Endothelial cell of umbilical vein (primary cell): ENCODE results near the gene RXFP3. TPM values are rescaled to one million over a fixed set of nuclear protein-coding genes. Genes with fewer than 3 reads are reported as not detected.

Experiments
- BruUV-seq: library from RNA; stranded (reverse); fragments of 400-500 nt; replicated peaks from 2 replicates; lab custom pipeline; 2021; lab: Mats Ljungman, UMichigan
- CTCF ChIA-PET: fragments of 300-600, 350-600 bp; sonication (Branson Sonifier 250); formaldehyde crosslinking; loops from one replicate; lab custom pipeline; 2021; ENCODE audit warnings: antibody characterized with exemption, inconsistent platforms; lab: Charles Lee
- POLR2A ChIA-PET: fragments of 300-600, 350-600 bp; sonication (Branson Sonifier 250); formaldehyde crosslinking; loops from one replicate; lab custom pipeline; 2021; ENCODE audit warnings: antibody characterized with exemption, inconsistent platforms; lab: Charles Lee
- DNase-seq: peaks from one replicate; pipeline ENCODE4 v3.0.0-alpha.2; 2011; ENCODE audit warnings: low read depth, low spot score
- FAIRE-seq: peaks from 2 replicates; lab custom pipeline; 2011; peaks lifted over from hg19 to GRCh38; lab: Jason Lieb, UNC
- H2AFZ ChIP-seq: 2 replicates; pipeline ENCODE4 v1.6.0; 2012; ENCODE audit warnings: low read depth, low read length, control low read depth, inconsistent platforms
- H3K27ac ChIP-seq: 2 replicates; pipeline ENCODE4 v1.5.1; 2011; ENCODE audit warnings: low read depth, mild to moderate bottlenecking, control low read depth, low read length, moderate library complexity; ENCODE audit not compliant: insufficient read depth
- H3K27me3 ChIP-seq, 2 experiments: 2 replicates each; pipeline versions ENCODE4 v1.6.0 to v1.6.1; 2011; ENCODE audit warnings: low read length in 2 of 2, mixed read lengths in 1 of 2; ENCODE audit not compliant: control insufficient read depth in 2 of 2, insufficient read depth in 2 of 2
- H3K36me3 ChIP-seq, 2 experiments: 2 replicates in 1 of 2; 3 replicates in 1 of 2; pipeline ENCODE4 v1.5.1; 2011; ENCODE audit warnings: low read length in 2 of 2, mild to moderate bottlenecking in 1 of 2, moderate library complexity in 1 of 2; ENCODE audit not compliant: control insufficient read depth in 2 of 2, insufficient read depth in 2 of 2; ENCODE audit errors: extremely low read depth in 1 of 2
- H3K4me1 ChIP-seq: 3 replicates; pipeline ENCODE4 v1.5.1; 2011; ENCODE audit warnings: mild to moderate bottlenecking, low read length; ENCODE audit not compliant: control insufficient read depth, insufficient read depth; ENCODE audit errors: extremely low read depth
- H3K4me2 ChIP-seq: 2 replicates; pipeline ENCODE4 v1.6.1; 2011; ENCODE audit warnings: low read length, control low read depth, mixed read lengths; ENCODE audit not compliant: insufficient read depth
- H3K4me3 ChIP-seq, 3 experiments: fragments of 200-600 bp in 1 of 3; sonication (generic), shearing (Covaris generic) in 1 of 3; replicated peaks in 1 of 3; 2 replicates each; pipeline ENCODE4 v1.5.1; 2011 to 2016; ENCODE audit warnings: control low read depth in 3 of 3, low read length in 3 of 3, mild to moderate bottlenecking in 2 of 3, inconsistent platforms in 1 of 3, low read depth in 1 of 3, moderate library complexity in 1 of 3; ENCODE audit not compliant: insufficient read depth in 1 of 3
- H3K79me2 ChIP-seq: 2 replicates; pipeline ENCODE4 v1.6.0; 2012; ENCODE audit warnings: low read length, inconsistent platforms; ENCODE audit not compliant: control insufficient read depth, insufficient read depth
- H3K9ac ChIP-seq: replicated peaks from 2 replicates; pipeline ENCODE3; 2011; ENCODE audit warnings: low read length, control low read depth; ENCODE audit not compliant: insufficient read depth; ENCODE audit errors: extremely low read depth
- H3K9me1 ChIP-seq: replicated peaks from 3 replicates; pipeline ENCODE4 v1.6.0; 2011; ENCODE audit warnings: mild to moderate bottlenecking, low read length; ENCODE audit not compliant: control insufficient read depth, insufficient read depth; ENCODE audit errors: extremely low read depth
- H3K9me3 ChIP-seq: replicated peaks from 2 replicates; pipeline ENCODE4 v1.5.1; 2012; ENCODE audit warnings: low read length, inconsistent platforms; ENCODE audit not compliant: control insufficient read depth, insufficient read depth
- H4K20me1 ChIP-seq: replicated peaks from 2 replicates; pipeline ENCODE3; 2011; ENCODE audit warnings: mild to moderate bottlenecking, low read length; ENCODE audit not compliant: control insufficient read depth, insufficient read depth; ENCODE audit errors: extremely low read depth
- EZH2 ChIP-seq: IDR thresholded peaks from 2 replicates; pipeline ENCODE4 v1.6.1; 2012; ENCODE audit warnings: borderline replicate concordance, low read depth, mild to moderate bottlenecking, moderate library complexity, low read length, inconsistent platforms; ENCODE audit not compliant: severe bottlenecking
- FOS ChIP-seq: IDR thresholded peaks from 2 replicates; pipeline ENCODE4 v1.6.1; 2011; ENCODE audit warnings: mild to moderate bottlenecking, low read length, moderate library complexity, borderline replicate concordance; ENCODE audit not compliant: insufficient read depth
- GATA2 ChIP-seq: IDR thresholded peaks from 2 replicates; pipeline ENCODE4 v1.7.0; 2011; ENCODE audit warnings: low read depth, mild to moderate bottlenecking, moderate library complexity, mixed read lengths, low read length; ENCODE audit not compliant: insufficient read length, insufficient read depth
- JUN ChIP-seq: IDR thresholded peaks from 2 replicates; pipeline ENCODE4 v1.6.1; 2011; ENCODE audit warnings: borderline replicate concordance, low read depth; ENCODE audit not compliant: insufficient read length, insufficient read depth
- MYC ChIP-seq: IDR thresholded peaks from one replicate; pipeline ENCODE4 v1.6.1; 2011; ENCODE audit warnings: mild to moderate bottlenecking, low read depth, low read length
- POLR2A ChIP-seq: IDR thresholded peaks from 2 replicates; pipeline ENCODE4 v1.6.1; 2012; ENCODE audit warnings: low read depth, mild to moderate bottlenecking, control low read depth, low read length
- POLR2AphosphoS5 ChIP-seq: IDR thresholded peaks from 2 replicates; pipeline ENCODE4 v1.6.1; 2012; ENCODE audit warnings: low read depth, mild to moderate bottlenecking, control low read depth, low read length, moderate library complexity; ENCODE audit not compliant: insufficient read depth
- dilution Hi-C: fragments of 300-500 bp; cut with MboI; formaldehyde crosslinking; loops from one replicate; pipeline ENCODE4 v1.15.0; 2019; ENCODE audit warnings: low sequenced_read_pairs; ENCODE audit not compliant: extremely low pct_ligation_motif_present
- intact Hi-C: fragments of 100-400 bp; cut with micrococcal nuclease; formaldehyde crosslinking; loops from one replicate; pipeline ENCODE4 v1.10.0; 2022
- polyA plus RNA-seq, 4 experiments: library from polyadenylated mRNA; depleted of rRNA in 3 of 4; stranded (reverse) in 3 of 4; unstranded in 1 of 4; fragments of >200 nt; gene quantifications; 2 replicates each; pipeline versions ENCODE4 v1.2.1 to v1.2.3, GENCODE V29; 2011 to 2012; ENCODE audit warnings: missing spikeins in 1 of 4
- total RNA-seq: library from RNA; stranded (reverse); gene quantifications from 2 replicates; pipeline ENCODE4 v1.2.3, GENCODE V29; 2021
- TF ChIP-seq, protein P1 (sequence below), 2 donors: IDR thresholded peaks; 1 replicate in 1 of 2; 2 replicates in 1 of 2; pipeline ENCODE4 v1.5.1; 2011; ENCODE audit warnings: low read length in 2 of 2, mild to moderate bottlenecking in 2 of 2, moderate library complexity in 2 of 2, control low read depth in 1 of 2, inconsistent platforms in 1 of 2, low read depth in 1 of 2; ENCODE audit not compliant: insufficient read depth in 1 of 2; ENCODE audit errors: extremely low read depth in 1 of 2
- TF ChIP-seq, protein P2 (sequence below): IDR thresholded peaks from 2 replicates; pipeline ENCODE4 v1.6.1; 2011; ENCODE audit not compliant: insufficient read depth, insufficient read length

RXFP3 gene
- total and polyA plus RNA-seq, 2 donors (not counting 3 experiments of a cell fraction or from before 2014, with no cell fraction given): not detected

DNA sequence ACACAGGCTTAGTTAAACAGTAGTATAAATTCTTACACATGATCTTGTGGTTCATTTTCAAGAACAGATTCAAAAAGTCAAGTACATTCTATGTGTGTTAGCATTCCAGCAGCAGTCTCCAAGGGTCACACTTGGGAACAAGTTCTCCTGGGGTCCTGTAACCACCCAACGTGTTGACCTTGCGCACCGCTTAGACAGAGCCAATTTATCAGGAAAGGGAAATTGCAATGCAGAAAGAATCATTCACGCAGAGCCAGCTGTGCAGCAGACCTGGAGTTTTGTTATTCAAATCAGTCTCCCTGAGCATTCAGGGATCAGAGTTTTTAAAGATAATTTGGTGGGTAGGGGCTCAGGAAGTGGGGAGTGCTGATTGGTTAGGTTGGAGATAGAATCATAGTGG is 8.5 kb upstream of the RXFP3 start:
- TF ChIP-seq POLR2AphosphoS5 (no peak), GATA2 (no peak), EZH2 (no peak), FOS (no peak), POLR2A (no peak), JUN (no peak), MYC (no peak)
- TF ChIP-seq, protein P1, sequence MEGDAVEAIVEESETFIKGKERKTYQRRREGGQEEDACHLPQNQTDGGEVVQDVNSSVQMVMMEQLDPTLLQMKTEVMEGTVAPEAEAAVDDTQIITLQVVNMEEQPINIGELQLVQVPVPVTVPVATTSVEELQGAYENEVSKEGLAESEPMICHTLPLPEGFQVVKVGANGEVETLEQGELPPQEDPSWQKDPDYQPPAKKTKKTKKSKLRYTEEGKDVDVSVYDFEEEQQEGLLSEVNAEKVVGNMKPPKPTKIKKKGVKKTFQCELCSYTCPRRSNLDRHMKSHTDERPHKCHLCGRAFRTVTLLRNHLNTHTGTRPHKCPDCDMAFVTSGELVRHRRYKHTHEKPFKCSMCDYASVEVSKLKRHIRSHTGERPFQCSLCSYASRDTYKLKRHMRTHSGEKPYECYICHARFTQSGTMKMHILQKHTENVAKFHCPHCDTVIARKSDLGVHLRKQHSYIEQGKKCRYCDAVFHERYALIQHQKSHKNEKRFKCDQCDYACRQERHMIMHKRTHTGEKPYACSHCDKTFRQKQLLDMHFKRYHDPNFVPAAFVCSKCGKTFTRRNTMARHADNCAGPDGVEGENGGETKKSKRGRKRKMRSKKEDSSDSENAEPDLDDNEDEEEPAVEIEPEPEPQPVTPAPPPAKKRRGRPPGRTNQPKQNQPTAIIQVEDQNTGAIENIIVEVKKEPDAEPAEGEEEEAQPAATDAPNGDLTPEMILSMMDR (IDR thresholded peaks at IDR 0.05; ENCODE audit: extremely low read depth in 1 of 2, insufficient read depth in 1 of 2, low read depth in 1 of 2, low read length in 2 of 2): no peak
- TF ChIP-seq, protein P2, sequence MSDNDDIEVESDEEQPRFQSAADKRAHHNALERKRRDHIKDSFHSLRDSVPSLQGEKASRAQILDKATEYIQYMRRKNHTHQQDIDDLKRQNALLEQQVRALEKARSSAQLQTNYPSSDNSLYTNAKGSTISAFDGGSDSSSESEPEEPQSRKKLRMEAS: no peak

More for the DNA sequence above, 8.5 kb upstream of the RXFP3 start:
- ChIA-PET POLR2A (no interaction called here), CTCF (no interaction called here)
- H3K4me1 ChIP-seq: no peaks in the 10 kb centered on the region
- H3K9me3 ChIP-seq: no peaks in the 10 kb centered on the region
- intact Hi-C loops (no loop called here), dilution Hi-C loops (no loop called here)
- H3K9me1 ChIP-seq: peaks cover 2% of the 10 kb centered on the region
- no peaks in the 10 kb centered on the region for H3K79me2 ChIP-seq
- H4K20me1 ChIP-seq: no peaks in the 10 kb centered on the region
- no peak overlapping the region for H3K4me3 ChIP-seq
- H3K27ac ChIP-seq: no peak overlapping the region
- H3K27me3 ChIP-seq: peaks cover 0 to 2% of the 10 kb centered on the region in 2 experiments
- FAIRE-seq (no peak), DNase-seq (no peak)
- no peak overlapping the region for H3K9ac ChIP-seq
- BruUV-seq: no TSS peak
- no peak overlapping the region for H2AFZ ChIP-seq
- no peak overlapping the region for H3K4me2 ChIP-seq
- no peaks in the 10 kb centered on the region for H3K36me3 ChIP-seq
